HL-60/S4 treated with retinoic acid at 250 ng/mL for 4 days and 3 days (cell line): ENCODE data around the gene OR5AP2.
"Not testable (repeated sequence)": the region's sequence is repeated elsewhere in the genome, so short reads cannot be mapped to it uniquely, and the experiment has no call there.

Experiments used
- in situ Hi-C: fragments of 300-500 bp; cut with MboI; formaldehyde crosslinking; loops from 2 replicates; pipeline ENCODE4 v1.7.0; 2022; ENCODE audit warnings: low sequenced_read_pairs

Gene OR5AP2

DNA sequence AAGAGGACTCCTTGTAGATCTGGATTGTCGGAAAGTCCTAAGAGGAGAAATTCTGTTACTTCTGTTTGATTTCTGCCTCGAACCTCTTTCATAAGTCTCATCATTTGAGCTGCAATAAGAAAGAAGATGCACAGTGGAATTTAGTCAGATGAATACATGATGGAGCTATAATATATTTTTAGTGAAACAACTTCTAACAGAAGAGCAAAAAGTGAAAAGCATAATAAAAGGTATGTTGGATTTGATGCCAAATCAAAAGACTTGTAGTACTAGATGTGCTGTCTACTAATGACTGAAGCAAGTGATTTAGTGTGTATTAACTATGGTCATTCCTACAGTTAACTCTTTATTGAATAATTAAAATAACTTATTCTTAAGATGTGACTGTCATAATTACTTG lies at the start of gene OR5AP2:
Gene OR5AP2 (minus strand): TSS at position 101 of the 400 bp plus-strand sequence. CDS start 0 bp downstream, at position 101.
- in situ Hi-C loops = no loop called here

DNA sequence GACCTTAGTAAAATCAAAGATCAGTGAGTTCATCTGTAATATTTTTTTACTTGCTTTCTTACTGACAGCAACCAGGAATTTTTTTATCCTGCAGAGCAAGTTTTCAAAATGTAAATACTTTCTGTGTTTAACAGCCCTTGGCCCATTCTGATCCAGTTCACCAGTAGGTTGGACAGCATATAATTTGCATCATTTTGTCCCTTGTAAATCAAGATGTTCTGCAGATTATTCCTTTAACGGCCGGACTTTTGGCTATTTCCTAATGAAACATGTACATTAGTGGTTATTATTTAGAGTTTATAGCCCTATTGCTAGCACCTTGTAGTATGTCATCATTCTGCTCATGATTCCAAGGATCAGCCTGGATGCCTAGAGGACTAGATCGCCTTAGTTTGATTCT lies 48.9 kb upstream of the OR5AP2 start:
- in situ Hi-C loops = not testable (repeated sequence)

DNA sequence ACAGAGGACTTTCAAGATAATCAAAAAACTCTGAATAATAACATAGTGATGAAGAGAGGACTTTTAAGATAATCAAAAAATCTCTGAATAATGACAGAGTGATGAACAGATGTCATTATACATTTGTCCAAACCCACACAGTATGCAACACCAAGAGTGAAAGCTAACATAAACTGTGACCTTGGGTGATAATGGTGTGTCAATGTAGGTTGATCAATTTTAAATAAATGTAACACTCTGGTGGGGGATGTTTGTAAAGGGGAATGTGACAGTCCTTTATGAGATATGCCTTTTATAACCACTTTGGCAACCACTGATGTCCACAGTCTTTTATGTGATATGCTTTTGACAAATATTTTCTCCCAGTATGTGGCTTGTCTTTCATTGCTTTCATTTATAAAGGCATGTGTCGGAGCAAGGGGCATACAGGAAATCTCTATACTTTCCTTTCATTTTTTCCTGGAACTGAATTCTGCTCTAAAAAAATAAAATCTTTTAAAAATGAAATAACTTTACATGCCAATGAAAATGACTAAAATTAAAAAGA lies 46.4 kb upstream of the OR5AP2 start:
- in situ Hi-C loops = no loop called here

DNA sequence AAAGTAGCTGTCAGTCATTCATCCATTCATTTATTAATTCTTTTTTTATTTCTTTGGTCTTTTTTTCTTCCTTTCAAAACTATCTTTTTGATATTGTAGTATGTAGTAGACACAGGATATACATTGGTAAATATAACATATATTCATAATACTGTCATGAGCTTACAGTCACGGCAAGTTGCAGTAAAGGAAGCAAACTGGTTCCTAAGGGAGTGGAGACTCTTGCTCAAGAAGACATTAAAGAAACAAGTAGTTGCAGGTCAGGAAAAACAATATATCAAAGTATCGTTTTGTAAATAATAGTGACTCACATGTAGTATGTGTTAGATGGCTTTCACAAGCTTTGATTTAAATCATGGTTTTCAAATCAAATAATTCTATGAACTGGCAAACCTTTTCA lies 28.7 kb upstream of the OR5AP2 start:
- in situ Hi-C loops = no loop called here

DNA sequence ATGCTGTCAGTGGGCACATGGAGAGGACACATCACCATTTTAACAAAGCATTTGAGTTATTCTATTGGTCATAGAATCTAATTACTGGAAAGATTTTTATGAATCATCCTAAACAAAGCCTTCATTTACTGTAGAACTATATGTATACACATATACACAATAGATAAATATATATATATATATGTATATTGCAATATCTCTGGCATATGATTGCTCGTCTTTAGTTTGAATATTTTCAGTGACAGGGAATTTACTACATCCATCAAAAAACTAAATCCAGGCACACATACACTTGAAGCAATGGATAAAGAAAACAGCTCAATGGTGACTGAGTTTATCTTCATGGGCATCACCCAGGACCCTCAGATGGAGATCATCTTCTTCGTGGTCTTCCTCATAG lies 21.1 kb upstream of the OR5AP2 start, which contains the start of gene OR5AR1:
Gene OR5AR1 (plus strand): TSS at position 301 of the 400 bp plus-strand sequence. CDS start 0 bp downstream, at position 301.
- in situ Hi-C loops = no loop called here

DNA sequence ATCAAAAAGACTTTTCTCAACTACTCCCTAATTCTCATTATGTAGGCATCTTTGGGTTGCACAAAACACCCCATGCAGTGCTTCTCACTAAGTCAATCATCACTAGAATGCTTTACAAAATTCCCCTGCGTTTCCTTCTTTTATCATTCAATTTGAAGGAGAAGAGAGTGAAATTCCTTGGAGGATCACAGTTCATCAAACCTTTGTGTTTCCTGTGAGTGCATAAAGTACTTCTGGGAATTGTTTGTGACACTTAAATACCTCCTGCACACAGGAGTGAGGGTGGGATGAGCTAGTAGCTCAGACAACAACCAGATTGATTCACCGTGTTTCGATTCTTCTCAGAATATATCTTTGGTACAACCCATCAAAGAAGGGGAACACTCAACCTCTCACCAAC lies 17.5 kb upstream of the OR5AP2 start:
- in situ Hi-C loops = no loop called here

DNA sequence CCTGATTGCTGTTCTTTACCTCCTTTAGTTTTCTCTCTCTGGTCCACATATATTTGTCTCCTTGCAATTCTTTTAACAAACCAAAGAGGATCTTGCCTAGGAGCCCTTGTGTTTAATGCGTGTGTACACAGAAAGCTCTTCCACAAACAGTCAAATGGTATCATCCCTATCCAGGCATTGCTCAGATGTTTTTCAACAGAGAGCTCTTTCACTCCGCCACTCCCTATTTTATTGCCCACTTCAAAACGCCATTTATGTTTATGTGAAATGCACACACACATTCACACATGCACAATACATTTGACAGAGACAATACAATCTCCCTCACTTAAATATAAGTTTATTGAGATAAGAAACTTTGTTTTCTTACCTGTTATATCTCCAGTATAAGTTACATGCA lies 4.7 kb downstream of the OR5AP2 start:
- in situ Hi-C loops = no loop called here

DNA sequence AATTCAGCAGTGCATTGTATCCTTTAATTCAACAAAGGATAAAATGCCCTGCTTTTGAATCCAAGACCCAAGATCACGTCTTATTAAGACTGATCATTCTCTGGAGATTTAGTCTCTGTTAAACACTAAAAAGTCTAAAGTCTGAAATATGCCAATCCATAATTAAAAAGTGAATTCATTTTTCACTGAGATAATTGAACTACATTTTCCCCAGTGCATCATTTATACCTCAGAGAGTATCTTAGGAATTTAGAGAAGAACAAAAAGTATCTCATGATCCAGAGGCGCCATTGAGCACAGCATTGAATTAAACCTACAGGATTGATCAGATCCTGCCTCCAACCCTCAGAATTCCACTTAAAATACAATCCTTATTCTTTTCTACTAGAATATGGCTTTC lies 5.4 kb downstream of the OR5AP2 start:
- in situ Hi-C loops = no loop called here

DNA sequence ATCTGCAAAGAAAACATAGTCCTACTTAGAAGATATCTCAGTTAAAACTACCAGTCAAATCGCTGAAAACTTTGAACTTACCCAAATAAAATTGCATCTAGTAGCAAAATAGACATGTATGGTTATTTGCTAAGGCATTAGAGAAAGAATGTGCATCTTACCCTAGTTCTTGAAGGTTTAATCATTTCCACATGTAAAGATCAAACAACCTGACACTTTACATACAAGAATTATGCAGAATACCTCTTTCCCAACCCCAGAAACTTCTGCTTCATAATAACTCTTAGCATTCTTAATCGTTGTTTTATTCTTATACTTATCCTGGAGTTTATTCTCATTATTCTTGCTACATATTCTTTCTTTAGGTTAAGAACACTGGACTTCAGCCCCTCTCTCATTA lies 9.9 kb downstream of the OR5AP2 start:
- in situ Hi-C loops = no loop called here

DNA sequence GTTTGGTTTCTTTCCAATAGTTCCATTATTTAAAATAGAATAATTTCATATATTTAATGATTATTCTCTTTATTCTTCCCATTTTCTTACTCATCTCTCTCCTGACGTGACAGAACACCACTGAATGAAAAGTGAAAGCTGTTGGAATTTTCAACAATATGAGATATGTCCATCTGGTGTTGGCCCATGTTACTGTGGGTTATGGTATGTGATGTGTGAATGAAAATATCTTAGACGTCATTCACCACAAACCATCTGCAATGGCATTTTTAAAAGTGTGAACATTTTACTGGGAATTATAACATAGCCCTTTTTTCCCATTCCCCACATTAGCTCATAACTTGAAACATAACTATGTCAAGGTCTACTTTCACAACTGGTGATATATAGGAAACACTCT lies 16.3 kb downstream of the OR5AP2 start:
- in situ Hi-C loops = no loop called here

DNA sequence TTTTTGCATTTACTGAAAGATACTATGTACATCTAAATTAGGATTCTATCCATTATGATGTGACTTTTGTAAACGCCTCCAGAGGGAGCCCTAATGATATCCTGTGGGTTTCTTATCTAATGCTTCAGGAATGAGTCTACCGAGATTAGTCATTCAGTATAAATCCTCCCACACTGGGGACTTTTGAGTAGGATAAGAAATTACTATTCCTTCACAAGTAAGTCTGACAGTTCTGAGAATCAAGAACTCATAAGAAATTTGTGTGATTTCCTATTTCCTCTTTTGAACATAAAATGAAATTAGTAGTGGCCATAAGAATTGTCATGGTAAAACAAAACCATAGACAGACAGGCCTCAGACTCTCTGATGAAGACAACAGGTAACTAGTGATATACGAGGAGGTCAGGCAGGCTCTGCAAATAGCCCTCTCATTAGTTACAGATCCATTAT lies 17.6 kb downstream of the OR5AP2 start:
- in situ Hi-C loops = no loop called here

DNA sequence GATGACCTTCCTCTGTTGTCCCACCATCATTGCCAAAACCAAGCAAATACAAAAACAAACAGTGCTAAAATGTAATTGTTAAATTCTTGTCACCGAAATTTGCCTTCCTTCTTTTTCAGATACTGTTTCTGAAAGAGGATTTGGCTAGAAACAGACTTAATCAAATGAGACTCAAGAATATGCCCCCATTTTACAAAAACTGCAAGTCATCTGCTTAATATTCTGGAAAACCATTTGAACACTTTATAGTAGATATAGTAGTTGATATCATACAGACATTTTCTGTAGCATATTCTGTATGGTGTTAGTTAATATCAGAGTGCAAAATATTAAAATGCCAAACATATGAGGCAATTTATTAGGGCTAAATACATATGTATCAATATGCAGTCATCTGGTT lies 31.1 kb downstream of the OR5AP2 start:
- in situ Hi-C loops = no loop called here

DNA sequence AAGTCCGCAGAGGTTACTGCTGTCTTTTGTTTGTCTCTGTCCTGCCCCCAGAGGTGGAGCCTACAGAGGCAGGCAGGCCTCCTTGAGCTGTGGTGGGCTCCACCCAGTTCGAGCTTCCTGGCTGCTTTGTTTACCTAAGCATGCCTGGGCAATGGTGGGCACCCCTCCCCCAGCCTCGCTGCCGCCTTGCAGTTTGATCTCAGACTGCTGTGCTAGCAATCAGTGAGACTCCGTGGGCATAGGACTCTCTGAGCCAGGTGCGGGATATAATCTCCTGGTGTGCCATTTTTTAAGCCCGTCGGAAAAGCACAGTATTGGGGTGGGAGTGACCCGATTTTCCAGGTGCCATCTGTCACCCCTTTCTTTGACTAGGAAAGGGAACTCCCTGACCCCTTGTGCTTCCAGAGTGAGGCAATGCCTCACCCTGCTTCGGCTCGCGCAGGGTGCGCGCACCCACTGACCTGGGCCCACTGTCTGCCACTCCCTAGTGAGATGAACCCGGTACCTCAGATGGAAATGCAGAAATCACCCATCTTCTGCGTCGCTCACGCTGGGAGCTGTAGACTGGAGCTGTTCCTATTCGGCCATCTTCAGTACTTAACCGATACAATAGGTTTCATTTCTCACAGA lies 50.0 kb downstream of the OR5AP2 start:
- in situ Hi-C loops = not testable (repeated sequence)
